Ovary (tissue), 9 donors: ENCODE data around the gene CTAGE9. TPM values are rescaled to one million over a fixed set of nuclear protein-coding genes. Genes with fewer than 3 reads are reported as not detected.

Source experiments
- DNase-seq, 5 donors: peaks; one replicate each; pipeline ENCODE4 v3.0.0-alpha.2; 2019 to 2020
- H3K27ac ChIP-seq, 2 donors: fragments of 200-600 bp; one replicate each; pipeline versions ENCODE4 v1.5.1 to v1.8.0; 2019 to 2022
- H3K27me3 ChIP-seq: fragments of 200-600 bp; one replicate; pipeline ENCODE4 v1.8.0; 2022
- H3K36me3 ChIP-seq: fragments of 200-600 bp; sonication (generic); one replicate; pipeline ENCODE4 v1.5.1; 2019
- H3K4me1 ChIP-seq: one replicate; pipeline ENCODE4 v1.8.1; 2013; ENCODE audit warnings: mild to moderate bottlenecking, moderate library complexity; ENCODE audit not compliant: insufficient read depth
- H3K4me3 ChIP-seq: fragments of 200-600 bp; sonication (generic); one replicate; pipeline ENCODE4 v1.5.1; 2017
- H3K9me3 ChIP-seq, 2 donors: fragments of 200-600 bp in 1 of 2; sonication (generic) in 1 of 2; one replicate each; pipeline versions ENCODE4 v1.5.1 to v1.8.1; 2013 to 2019; ENCODE audit warnings: mild to moderate bottlenecking in 1 of 2, moderate library complexity in 1 of 2
- CTCF ChIP-seq, 3 donors: fragments of 450-650 bp in 2 of 3; fragments of 200-600 bp in 1 of 3; IDR thresholded peaks; one replicate each; pipeline versions ENCODE4 v1.5.1 to v1.8.0; 2016 to 2022; ENCODE audit warnings: antibody characterized with exemption in 3 of 3, mild to moderate bottlenecking in 1 of 3
- EP300 ChIP-seq: sonication (generic); formaldehyde crosslinking; IDR thresholded peaks from one replicate; pipeline ENCODE4 v1.6.1; 2017; ENCODE audit warnings: antibody characterized with exemption
- POLR2A ChIP-seq: fragments of 450-650 bp; IDR thresholded peaks from one replicate; pipeline ENCODE4 v1.6.1; 2017; ENCODE audit warnings: antibody characterized with exemption, mild to moderate bottlenecking, moderate library complexity
- whole genome bisulfite sequencing, 3 donors: extraction: QIAGEN DNeasy Blood & Tissue Kit in 1 of 3; methylation state at CpG; one replicate each; pipeline versions ENCODE4 v1.1.5 to v1.1.7; 2013 to 2017; 5-methylcytosine and 5-hydroxymethylcytosine counted together
- intact Hi-C, 4 donors: fragments of 100-400 bp; cut with DNase I; formaldehyde crosslinking; loops; one replicate each; pipeline versions ENCODE4 v1.11.0 to v1.15.1; 2022 to 2023
- polyA plus RNA-seq, 2 donors: library from polyadenylated mRNA; stranded (reverse); fragments of 200-250 nt in 1 of 2; fragments of 350-450 nt in 1 of 2; fragmentation: Illumina TruSeq in 1 of 2; extraction: RNeasy Lipid Tissue Mini Kit (QIAGEN cat#74804) in 1 of 2; gene quantifications; one replicate each; pipeline ENCODE4 v1.2.3, GENCODE V29; 2013 to 2014
- total RNA-seq, 7 donors: library from RNA; depleted of rRNA in 2 of 7; stranded (reverse); fragments of >200 nt in 2 of 7; fragmentation: NEBNext Ultra II Directional in 3 of 7; extraction: Animal tissue kit (Norgen Biotek cat#: 25700) in 3 of 7; gene quantifications; one replicate each; pipeline versions ENCODE4 v1.1.0 to v1.2.4, GENCODE V29; 2016 to 2023
- donor health status: DM: no; HTN: no; CAD: no; lungs with moderate emphysema.
- donor health status: DM: no; HTN: no; CAD: no.
- donor health status: Bipolar disorder and iron deficiency.
- donor health status: DM: yes; HTN: yes; CAD: no.
- donor health status: DM: no; HTN: no; CAD: no.
- donor health status: DM: yes; HTN: yes; CAD: no.

CTAGE9 gene
- total and polyA plus RNA-seq, 9 donors: not detected

- intact Hi-C loops: loop anchor here in 1 of 4 donors (10.0 kb wide), 1 partner anchor 223 kb away; no protein-coding TSS in a partner anchor
- WGBS, 3 donors: 13 to 39% (median 20%) methylated on average over 1 of the region's 1 CpG
Observed at GRCh38 chr6:131692031-131692430, 18.8 kb downstream of the CTAGE9 start.

GRCh38 chr6:131688286-131688685 lies 22.5 kb downstream of the CTAGE9 start:
- H3K9me3 ChIP-seq: no peaks in the 10 kb centered on the region
- intact Hi-C loops: no loop called here
- H3K4me1 ChIP-seq: no peaks in the 10 kb centered on the region
- TF ChIP-seq CTCF (IDR thresholded peaks at IDR 0.05): no peak
- no peak for TF ChIP-seq EP300
- no peak for TF ChIP-seq POLR2A
- 88 to 97% (median 94%) methylated on average over 1 of the region's 1 CpG for WGBS, 3 donors
- no peak overlapping the region for H3K4me3 ChIP-seq
- DNase-seq: no peak
- H3K36me3 ChIP-seq: no peaks in the 10 kb centered on the region
- H3K27me3 ChIP-seq: no peaks in the 10 kb centered on the region
- H3K27ac ChIP-seq: no peak overlapping the region

More at GRCh38 chr6:131692031-131692430, 18.8 kb downstream of the CTAGE9 start:
- Histone ChIP-seq H3K27me3 (no peaks in the 10 kb centered on the region), H3K4me3 (no peak overlapping the region), H3K4me1 (no peaks in the 10 kb centered on the region), H3K36me3 (no peaks in the 10 kb centered on the region), H3K27ac (no peak overlapping the region), H3K9me3 (no peaks in the 10 kb centered on the region)
- no peak for TF ChIP-seq CTCF (IDR thresholded peaks at IDR 0.05)
- no peak for DNase-seq

GRCh38 chr6:131687022-131687421 lies 23.8 kb downstream of the CTAGE9 start:
- intact Hi-C loops: no loop called here
- DNase-seq: no peak

GRCh38 chr6:131685266-131685780 lies 25.5 kb downstream of the CTAGE9 start:
- Histone ChIP-seq H3K9me3 (no peaks in the 10 kb centered on the region), H3K27me3 (no peaks in the 10 kb centered on the region), H3K4me3 (no peak overlapping the region), H3K36me3 (no peaks in the 10 kb centered on the region), H3K4me1 (no peaks in the 10 kb centered on the region), H3K27ac (no peak overlapping the region)
- TF ChIP-seq CTCF (IDR thresholded peaks at IDR 0.05): no peak
- TF ChIP-seq POLR2A: no peak
- no peak for DNase-seq
- 94 to 95% (median 95%) methylated on average over 4 of the region's 4 CpGs for WGBS, 3 donors
- intact Hi-C loops: no loop called here

More at GRCh38 chr6:131687022-131687421, 23.8 kb downstream of the CTAGE9 start:
- no peaks in the 10 kb centered on the region for H3K36me3 ChIP-seq
- TF ChIP-seq CTCF (IDR thresholded peaks at IDR 0.05): no peak
- no peak for TF ChIP-seq POLR2A
- TF ChIP-seq EP300: no peak
- WGBS, 3 donors: 87 to 93% (median 87%) methylated on average over 3 of the region's 3 CpGs
- no peaks in the 10 kb centered on the region for H3K4me1 ChIP-seq
- H3K27me3 ChIP-seq: no peaks in the 10 kb centered on the region
- no peak overlapping the region for H3K27ac ChIP-seq
- no peak overlapping the region for H3K4me3 ChIP-seq
- H3K9me3 ChIP-seq: no peaks in the 10 kb centered on the region
